ENCODE results near the gene ARSJ.

DNA sequence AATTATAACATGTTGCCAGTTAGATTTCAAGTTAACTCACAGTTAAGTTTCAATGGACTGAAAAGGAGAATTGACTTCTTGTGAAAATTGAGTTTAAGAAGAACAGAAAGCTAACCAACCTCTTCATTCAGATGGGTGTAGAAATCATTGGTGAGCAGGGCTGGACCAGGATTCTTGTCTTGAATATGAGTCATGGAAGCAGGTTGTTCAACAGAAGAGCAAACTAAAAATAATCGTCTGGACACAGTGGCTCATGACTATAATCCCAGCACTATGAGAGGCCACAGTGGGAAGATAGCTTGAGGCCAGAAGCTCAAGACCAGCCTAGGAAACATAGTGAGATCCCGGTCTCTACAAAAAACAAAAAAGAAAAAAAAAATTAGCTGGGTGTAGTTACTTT lies 98.2 kb downstream of the ARSJ start:
- TF ChIP-seq, protein P1, sequence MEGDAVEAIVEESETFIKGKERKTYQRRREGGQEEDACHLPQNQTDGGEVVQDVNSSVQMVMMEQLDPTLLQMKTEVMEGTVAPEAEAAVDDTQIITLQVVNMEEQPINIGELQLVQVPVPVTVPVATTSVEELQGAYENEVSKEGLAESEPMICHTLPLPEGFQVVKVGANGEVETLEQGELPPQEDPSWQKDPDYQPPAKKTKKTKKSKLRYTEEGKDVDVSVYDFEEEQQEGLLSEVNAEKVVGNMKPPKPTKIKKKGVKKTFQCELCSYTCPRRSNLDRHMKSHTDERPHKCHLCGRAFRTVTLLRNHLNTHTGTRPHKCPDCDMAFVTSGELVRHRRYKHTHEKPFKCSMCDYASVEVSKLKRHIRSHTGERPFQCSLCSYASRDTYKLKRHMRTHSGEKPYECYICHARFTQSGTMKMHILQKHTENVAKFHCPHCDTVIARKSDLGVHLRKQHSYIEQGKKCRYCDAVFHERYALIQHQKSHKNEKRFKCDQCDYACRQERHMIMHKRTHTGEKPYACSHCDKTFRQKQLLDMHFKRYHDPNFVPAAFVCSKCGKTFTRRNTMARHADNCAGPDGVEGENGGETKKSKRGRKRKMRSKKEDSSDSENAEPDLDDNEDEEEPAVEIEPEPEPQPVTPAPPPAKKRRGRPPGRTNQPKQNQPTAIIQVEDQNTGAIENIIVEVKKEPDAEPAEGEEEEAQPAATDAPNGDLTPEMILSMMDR (IDR thresholded peaks at IDR 0.05), result no peak
- TF ChIP-seq SIN3A (IDR thresholded peaks at IDR 0.05; ENCODE audit: borderline replicate concordance, insufficient read depth, low read depth, low read length), result no peak

Measured in Panc1 (cell line).